AML-193 (cell line): Measurements from ENCODE around the gene MSL1.

Experiments
- DNase-seq, 2 experiments: peaks; one replicate each; lab custom pipeline; 2025; lab: John Stamatoyannopoulos, UW

MSL1 gene

GRCh38 chr17:40090237-40091119 is 31.3 kb upstream of the MSL1 start:
- no peak for DNase-seq

DNA sequence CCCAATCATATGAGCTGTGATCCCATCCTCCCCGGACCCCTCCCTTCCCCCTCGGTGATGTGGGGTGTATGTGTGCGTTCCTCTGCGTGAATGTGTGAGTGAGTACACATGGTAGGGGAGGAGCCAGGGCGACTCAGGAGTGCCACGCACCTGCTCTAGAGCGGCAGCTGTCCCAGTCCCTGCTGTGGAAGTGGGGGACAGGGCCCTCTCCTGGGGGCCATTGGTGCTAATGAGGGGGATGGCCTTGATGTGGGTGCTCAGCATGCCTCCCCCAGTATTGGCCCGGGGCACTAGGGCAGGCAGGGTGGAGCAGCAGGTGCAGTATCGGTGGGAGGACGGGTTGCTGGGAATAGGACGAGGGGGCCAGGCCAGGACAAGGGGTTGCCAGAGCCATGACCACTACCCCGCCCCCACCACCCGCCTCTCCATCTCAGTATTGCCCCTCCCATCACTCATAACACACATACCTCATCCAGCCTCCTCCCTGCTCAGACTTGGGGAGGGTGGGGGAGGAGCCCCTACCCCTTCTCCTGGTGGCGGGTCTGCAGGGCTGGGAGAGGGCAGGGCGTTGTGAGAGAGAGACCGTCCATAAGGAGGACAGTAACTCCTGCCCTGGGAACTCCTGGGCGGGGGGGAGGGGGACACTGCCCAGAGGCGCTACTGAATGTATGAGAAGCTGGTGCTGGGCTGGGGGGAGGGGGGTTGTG is 29.9 kb upstream of the MSL1 start:
- no peak for DNase-seq

- no peak for DNase-seq
These were observed 29.2 kb upstream of the MSL1 start for GRCh38 chr17:40092581-40092980.

DNA sequence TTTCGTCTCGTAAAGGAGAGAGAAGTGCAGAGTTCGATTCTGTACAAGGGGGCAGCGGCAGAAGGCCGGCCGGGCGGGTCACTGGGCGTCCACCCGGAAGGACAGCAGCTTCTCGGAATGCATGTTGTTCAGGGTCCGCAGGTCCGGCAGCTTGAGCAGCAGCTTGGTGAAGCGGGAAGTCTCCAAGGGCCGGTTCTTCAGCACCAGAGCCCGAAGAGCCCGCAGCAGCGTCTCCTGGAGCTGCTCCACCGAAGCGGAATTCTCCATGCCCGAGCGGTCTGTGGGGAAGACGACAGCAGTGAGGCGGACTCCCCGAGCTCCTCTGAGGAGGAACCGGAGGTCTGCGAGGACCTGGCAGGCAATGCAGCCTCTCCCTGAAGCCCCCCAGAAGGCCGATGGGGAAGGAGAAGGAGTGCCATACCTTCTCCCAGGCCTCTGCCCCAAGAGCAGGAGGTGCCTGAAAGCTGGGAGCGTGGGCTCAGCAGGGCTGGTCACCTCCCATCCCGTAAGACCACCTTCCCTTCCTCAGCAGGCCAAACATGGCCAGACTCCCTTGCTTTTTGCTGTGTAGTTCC is 28.7 kb upstream of the MSL1 start:
- no peak for DNase-seq

DNA sequence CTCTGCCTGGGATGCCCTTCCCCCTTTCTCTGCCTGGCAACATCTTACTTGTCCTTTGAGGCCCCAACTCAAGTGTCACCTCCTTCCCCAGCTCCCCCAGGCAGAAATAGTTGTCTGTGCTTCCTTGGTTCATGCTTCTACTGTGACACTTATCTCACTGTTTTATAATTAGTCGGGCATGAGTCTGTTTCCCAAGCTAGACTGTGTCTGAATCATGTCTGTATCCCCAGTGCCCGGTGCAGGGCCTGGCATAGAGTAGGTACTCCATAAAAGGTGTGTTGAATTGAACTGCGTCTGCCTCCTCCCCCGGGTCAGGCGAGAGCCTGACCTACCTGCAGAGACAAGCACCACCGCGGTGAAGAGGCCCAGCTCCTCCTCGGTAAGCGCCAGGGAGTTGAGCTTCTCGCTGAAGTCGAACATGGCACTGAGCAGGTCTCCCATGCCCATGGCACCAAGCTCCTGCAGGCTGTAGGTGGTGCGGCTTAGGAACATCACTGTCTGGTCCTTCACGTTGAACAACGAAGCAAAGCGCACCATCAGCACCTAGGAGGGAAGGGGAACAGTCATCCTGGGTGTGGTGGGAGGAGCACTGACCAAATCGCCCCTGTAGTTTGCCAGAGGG is 28.1 kb upstream of the MSL1 start:
- no peak for DNase-seq

DNA sequence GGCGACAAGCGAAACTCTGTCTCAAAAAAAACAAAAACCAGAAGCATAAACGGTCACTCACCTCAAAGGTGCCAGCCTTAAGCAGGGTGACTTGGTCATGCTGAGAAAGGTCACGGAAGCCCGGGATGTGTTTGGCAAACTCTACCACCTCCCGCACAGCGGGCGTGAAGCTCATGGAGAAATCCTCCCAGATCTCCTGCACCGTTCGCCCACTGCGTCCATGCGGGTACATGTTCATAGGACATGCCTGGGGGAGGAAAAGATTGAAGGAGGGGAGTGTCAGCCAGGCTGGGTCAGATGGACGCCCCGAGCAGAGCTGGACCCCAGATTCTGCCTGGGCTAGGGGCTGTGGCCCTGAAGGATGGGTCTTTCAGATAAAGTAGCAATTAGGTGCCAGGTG is 26.9 kb upstream of the MSL1 start:
- no peak for DNase-seq

GRCh38 chr17:40095351-40095943 is 26.3 kb upstream of the MSL1 start:
- no peak for DNase-seq

GRCh38 chr17:40095944-40096791 is 25.6 kb upstream of the MSL1 start:
- DNase-seq, result no peak

GRCh38 chr17:40097087-40097486 is 24.7 kb upstream of the MSL1 start:
- DNase-seq, result no peak

GRCh38 chr17:40097931-40098845 is 23.6 kb upstream of the MSL1 start:
- peak; percentile 27 to 30 for DNase-seq

DNA sequence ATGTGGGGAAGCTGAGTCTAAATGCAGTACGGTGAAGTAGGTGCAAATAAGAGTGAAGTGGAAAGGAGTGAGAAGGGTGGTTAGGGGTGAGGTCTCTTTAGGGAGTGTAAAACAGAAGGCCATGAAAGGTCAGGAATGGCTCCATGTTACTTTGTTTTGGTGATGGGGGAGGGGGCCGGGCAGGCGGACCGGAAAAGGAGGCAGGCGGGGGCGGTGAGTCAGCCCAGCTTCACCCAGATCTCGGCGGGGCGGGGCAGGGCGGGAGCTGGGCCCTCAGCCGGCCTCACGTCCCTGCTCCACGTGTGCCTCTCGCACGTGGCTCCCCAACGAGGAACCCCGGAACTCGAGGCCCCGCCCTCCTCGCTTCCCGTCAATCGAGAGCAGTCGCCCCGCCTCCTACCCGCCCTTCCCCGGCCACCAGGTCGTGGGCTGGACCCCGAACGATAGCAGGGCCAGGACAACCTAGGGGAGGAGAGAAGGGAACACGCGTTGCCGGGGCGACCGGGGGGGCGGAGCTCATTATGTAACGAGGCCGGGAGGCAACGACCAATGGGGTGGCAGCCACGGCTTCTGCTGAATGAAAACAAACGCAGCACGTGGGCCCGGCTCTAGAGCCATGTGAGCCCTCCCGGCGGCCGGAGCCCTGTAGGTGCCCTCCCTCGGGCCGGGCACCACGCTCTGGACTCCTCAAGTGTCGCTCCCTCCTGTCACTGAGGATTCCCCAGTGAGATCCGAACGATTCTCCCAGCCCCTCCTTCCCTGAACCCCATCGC is 22.7 kb upstream of the MSL1 start:
- DNase-seq, result peak; percentile 99

DNA sequence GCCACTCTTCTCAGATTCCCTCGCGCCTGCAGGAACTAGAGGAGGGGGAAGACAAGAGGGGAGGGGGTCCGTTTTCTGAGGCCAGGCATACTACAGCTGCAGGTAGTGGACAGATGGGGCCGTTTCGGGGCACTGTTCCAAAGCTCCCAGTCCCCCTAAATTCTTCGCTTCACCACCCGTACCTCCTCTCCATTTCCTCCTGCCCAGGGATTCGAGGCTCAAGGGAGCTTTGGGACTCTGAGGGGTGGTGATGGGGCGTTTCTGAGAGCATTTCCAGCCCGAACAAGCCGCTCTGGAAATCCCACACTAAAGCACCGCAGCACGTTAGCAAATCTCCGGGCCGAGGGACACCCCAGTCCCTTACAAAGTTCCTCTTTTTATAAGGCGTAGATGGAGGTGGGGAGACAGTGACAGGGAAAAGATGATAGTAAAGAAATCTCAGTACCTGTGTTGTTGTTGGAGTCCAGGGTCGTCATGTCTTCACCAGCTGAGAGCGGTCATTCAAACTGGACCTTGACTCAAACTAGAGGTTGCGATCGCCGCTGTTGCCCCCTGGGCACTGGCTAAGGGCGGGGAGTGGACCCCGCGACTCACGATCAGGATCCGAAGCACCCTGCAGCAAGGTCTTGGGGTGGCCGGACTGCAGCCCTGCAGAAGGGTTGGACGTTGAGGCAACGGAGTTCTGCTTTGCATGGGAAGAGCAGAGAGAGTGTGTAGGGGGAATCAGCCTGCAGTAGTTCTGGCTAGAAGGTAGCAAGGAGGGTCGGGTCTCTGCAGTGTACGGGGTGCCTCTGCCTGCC is 22.0 kb upstream of the MSL1 start:
- peak; percentile 49 to 50 for DNase-seq

DNA sequence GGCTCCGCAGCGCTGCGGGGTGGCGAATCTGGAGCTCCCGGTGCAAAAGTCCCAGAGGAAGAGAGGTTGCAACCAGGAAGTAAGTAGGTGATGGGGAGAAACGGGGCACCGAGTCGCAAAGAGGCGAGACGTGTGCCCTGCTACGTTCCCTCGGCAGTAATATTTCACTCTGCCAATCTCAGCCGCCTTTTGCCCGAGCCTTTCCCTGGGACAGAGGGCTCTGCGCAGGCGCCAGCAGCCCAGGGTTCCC is 21.4 kb upstream of the MSL1 start, which contains the start of gene NR1D1:
Gene NR1D1 (minus strand): TSS at position 171 of the 250 bp plus-strand sequence. CDS start 495 bp downstream, outside the sequence.
- no peak for DNase-seq

DNA sequence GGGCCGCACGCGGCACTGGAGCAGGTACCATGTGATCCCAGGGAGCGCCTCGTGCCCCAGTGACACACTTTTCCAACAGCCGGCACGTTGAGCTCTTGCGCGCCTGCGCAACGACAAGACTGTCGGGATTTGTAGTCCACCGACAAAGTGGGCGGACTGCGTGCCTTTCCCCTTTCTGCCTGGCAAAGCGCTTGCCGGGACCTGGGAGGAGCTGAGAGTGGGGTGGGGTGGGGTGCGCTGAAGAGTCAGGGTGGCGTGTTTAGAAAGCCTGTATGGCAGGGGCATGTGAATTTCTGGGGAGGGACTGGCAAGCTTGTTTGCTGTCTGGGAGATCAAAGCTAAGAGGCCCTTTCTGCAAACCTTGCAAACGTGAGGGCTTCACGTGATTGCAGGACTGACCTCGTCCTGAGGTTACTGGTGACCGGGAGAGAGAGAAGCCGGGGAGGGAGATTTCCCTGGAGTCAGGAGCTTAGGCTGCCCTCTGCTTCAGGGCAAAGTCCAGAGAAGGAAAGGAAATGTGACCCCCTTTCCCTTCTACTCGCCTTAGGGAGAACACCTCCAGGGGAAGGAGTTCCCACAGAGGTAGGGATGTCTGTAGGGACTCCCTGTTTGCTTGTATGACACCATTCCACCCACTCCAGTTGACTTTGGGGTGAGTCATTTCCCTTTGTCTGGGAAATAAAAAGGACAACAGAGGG is 21.0 kb upstream of the MSL1 start:
- DNase-seq, result peak; percentile 98

- no peak for DNase-seq
These were observed 20.2 kb upstream of the MSL1 start for GRCh38 chr17:40101367-40102210.

- no peak for DNase-seq
These were observed 18.6 kb upstream of the MSL1 start for GRCh38 chr17:40103071-40103661.

GRCh38 chr17:40103688-40104087 is 18.1 kb upstream of the MSL1 start:
- no peak for DNase-seq
